Esophagus muscularis mucosa (tissue), 4 donors: ENCODE results near the gene NDUFAF8. TPM values are rescaled to one million over a fixed set of nuclear protein-coding genes. Genes with fewer than 3 reads are reported as not detected.

ENCODE experiments used
- DNase-seq: peaks from one replicate; pipeline ENCODE4 v3.0.0-alpha.2; 2017; ENCODE audit errors: extremely low spot score
- H3K27ac ChIP-seq, 4 donors: fragments of 200-600 bp; sonication (generic); replicated peaks in 1 of 4; 1 replicate in 3 of 4; 2 replicates in 1 of 4; pipeline ENCODE4 v1.5.1; 2016 to 2019; ENCODE audit warnings: mild to moderate bottlenecking in 1 of 4
- H3K27me3 ChIP-seq, 4 donors: fragments of 200-600 bp; sonication (generic); one replicate each; pipeline versions ENCODE4 v1.5.1 to v1.6.0; 2016 to 2019
- H3K36me3 ChIP-seq, 4 donors: fragments of 200-600 bp; sonication (generic); one replicate each; pipeline ENCODE4 v1.5.1; 2016 to 2019
- H3K4me1 ChIP-seq, 4 donors: fragments of 200-600 bp; sonication (generic); one replicate each; pipeline ENCODE4 v1.5.1; 2016 to 2019
- H3K4me3 ChIP-seq, 4 donors: fragments of 200-600 bp; sonication (generic); 1 replicate in 2 of 4; 2 replicates in 2 of 4; pipeline ENCODE4 v1.5.1; 2016 to 2019; ENCODE audit warnings: mild to moderate bottlenecking in 4 of 4, moderate library complexity in 1 of 4
- H3K9me3 ChIP-seq, 4 donors: fragments of 200-600 bp; sonication (generic); 1 replicate in 3 of 4; 2 replicates in 1 of 4; pipeline ENCODE4 v1.5.1; 2016 to 2019
- CTCF ChIP-seq, 3 experiments: fragments of 200-600 bp in 2 of 3; fragments of 450-650 bp in 1 of 3; sonication (generic) in 2 of 3; IDR thresholded peaks; one replicate each; pipeline ENCODE4 v1.5.1; 2017 to 2019; ENCODE audit warnings: antibody characterized with exemption in 3 of 3, mild to moderate bottlenecking in 2 of 3, moderate library complexity in 1 of 3
- EP300 ChIP-seq: sonication (generic); formaldehyde crosslinking; IDR thresholded peaks from one replicate; pipeline ENCODE4 v1.6.1; 2017; ENCODE audit warnings: antibody characterized with exemption
- POLR2A ChIP-seq: fragments of 450-650 bp; IDR thresholded peaks from one replicate; pipeline ENCODE4 v1.6.1; 2017; ENCODE audit warnings: antibody characterized with exemption, moderate library complexity, mild to moderate bottlenecking, low read depth
- POLR2AphosphoS5 ChIP-seq, 2 donors: sonication (generic); formaldehyde crosslinking; IDR thresholded peaks; one replicate each; pipeline ENCODE4 v1.6.1; 2017; ENCODE audit warnings: antibody characterized with exemption in 2 of 2
- WGBS: methylation state at CpG from one replicate; pipeline ENCODE4 v1.1.5; 2018; 5-methylcytosine and 5-hydroxymethylcytosine counted together
- intact Hi-C: fragments of 100-400 bp; cut with DNase I; formaldehyde crosslinking; loops from one replicate; pipeline ENCODE4 v1.15.1; 2023
- total RNA-seq, 4 donors: library from RNA; depleted of rRNA; stranded (reverse); fragments of >200 nt; gene quantifications; one replicate each; pipeline versions ENCODE4 v1.1.0 to v1.2.1, GENCODE V29; 2016

The NDUFAF8 gene
- total RNA-seq, 4 donors from 2014 or later: 34.6 to 54.8 (median 40.4) TPM

GRCh38 chr17:81277946-81278693, 39.0 kb downstream of the NDUFAF8 start:
- WGBS: 64% methylated on average over 18 of the region's 20 CpGs
- peaks cover 21 to 84% (median 74%) of the 10 kb centered on the region in 4 donors for H3K36me3 ChIP-seq

DNA sequence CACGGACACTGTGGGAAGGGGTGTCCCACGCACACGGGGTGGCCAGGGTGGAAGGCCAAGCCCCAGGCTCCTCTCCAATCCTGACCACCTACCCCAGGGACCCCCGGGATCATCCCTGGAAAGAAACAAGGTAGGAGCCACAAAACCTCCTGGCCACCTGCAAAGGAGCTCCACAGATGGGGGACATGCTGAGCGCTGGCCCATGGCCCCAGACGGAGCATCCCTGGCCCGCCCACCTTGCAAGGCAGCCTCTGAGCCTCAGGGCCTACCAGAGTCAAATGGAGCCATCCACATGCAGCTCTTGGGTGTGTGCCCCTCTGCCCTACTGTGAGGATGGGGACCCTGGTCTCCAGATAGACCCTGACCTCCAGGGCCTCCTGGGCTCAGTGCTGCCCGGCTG, 39.7 kb downstream of the NDUFAF8 start:
- no peak for TF ChIP-seq POLR2AphosphoS5 (IDR thresholded peaks at IDR 0.05)
- no peak for TF ChIP-seq CTCF (IDR thresholded peaks at IDR 0.05)
- TF ChIP-seq EP300: no peak
- no peak for TF ChIP-seq POLR2A
- H3K36me3 ChIP-seq: peaks cover 23 to 81% (median 71%) of the 10 kb centered on the region in 4 donors
- WGBS: 100% methylated on average over 3 of the region's 8 CpGs

More at GRCh38 chr17:81277946-81278693, 39.0 kb downstream of the NDUFAF8 start:
- Histone ChIP-seq H3K4me1 (peaks cover 14 to 52% (median 45%) of the 10 kb centered on the region in 4 donors), H3K9me3 (no peaks in the 10 kb centered on the region), H3K27me3 (no peaks in the 10 kb centered on the region), H3K27ac (peak overlapping the region; percentile 78 to 90 (median 80)), H3K4me3 (peak overlapping the region; percentile 34 to 47 (median 38))
- no peak for DNase-seq
- TF ChIP-seq EP300 (no peak), CTCF (IDR thresholded peaks at IDR 0.05) (no peak), POLR2AphosphoS5 (IDR thresholded peaks at IDR 0.05) (no peak), POLR2A (no peak)
- intact Hi-C loops: no loop called here

DNA sequence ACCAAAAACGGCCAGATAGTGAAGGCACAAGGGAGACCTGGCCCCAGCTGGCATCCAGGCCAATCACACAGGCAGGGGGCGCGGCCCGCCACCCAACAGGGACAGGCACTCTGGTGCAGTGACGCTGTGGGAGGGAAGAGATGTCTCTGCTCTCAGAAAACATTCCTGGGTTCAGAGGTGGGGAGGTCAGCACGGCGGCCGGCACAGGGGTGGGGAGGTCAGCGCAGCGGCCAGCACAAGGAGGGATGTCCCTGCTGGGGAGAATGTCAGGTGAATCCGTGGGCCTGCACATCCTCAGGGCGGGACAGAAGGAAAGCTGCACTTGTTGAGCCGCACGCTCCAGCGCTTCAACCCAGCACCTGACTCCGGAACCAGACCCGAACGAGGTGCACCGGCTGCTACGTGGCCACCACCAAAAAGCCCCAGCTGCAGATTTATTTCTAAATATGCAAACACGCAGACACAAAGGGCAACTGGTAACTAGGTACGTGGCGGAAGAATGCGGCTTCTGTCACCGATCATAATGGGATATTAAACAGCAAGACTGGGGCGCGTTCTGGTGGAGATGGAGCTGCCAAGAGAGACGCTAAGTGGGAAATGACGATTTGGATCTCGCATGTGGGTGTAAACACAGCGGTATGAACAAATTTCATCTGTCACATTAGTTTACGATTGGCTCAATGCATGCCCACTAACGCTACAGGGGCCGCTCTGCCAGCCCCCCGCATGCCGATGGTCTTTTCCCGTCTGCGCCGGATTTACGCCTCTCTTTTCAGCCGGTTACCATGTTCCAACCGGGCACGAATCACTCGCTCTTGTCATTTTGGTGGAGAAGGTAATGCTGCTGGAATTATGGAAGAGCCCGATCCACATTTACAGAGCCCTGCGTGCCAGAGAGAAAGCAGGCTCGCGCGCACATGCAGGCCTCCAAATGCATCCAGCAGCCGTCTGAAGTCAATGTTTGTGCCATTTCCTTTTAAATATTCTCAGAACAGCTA, 40.5 kb downstream of the NDUFAF8 start:
- Histone ChIP-seq H3K36me3 (peaks cover 18 to 75% (median 66%) of the 10 kb centered on the region in 4 donors), H3K9me3 (no peaks in the 10 kb centered on the region), H3K27ac (peak overlapping the region; percentile 78 to 90 (median 80)), H3K27me3 (no peaks in the 10 kb centered on the region), H3K4me3 (no peak overlapping the region), H3K4me1 (peaks cover 14 to 54% (median 47%) of the 10 kb centered on the region in 4 donors)
- DNase-seq: no peak
- TF ChIP-seq EP300 (peak; percentile 55), CTCF (IDR thresholded peaks at IDR 0.05) (no peak), POLR2A (no peak), POLR2AphosphoS5 (IDR thresholded peaks at IDR 0.05) (peak in 1 of 2 donors; percentile 34)
- intact Hi-C loops: no loop called here
- 69% methylated on average over 46 of the region's 50 CpGs for WGBS

More for the DNA sequence above, 39.7 kb downstream of the NDUFAF8 start:
- Histone ChIP-seq H3K9me3 (no peaks in the 10 kb centered on the region), H3K27ac (peak overlapping the region; percentile 78 to 90 (median 80)), H3K4me3 (no peak overlapping the region), H3K4me1 (peaks cover 14 to 52% (median 45%) of the 10 kb centered on the region in 4 donors), H3K27me3 (no peaks in the 10 kb centered on the region)
- no peak for DNase-seq
- intact Hi-C loops: no loop called here

DNA sequence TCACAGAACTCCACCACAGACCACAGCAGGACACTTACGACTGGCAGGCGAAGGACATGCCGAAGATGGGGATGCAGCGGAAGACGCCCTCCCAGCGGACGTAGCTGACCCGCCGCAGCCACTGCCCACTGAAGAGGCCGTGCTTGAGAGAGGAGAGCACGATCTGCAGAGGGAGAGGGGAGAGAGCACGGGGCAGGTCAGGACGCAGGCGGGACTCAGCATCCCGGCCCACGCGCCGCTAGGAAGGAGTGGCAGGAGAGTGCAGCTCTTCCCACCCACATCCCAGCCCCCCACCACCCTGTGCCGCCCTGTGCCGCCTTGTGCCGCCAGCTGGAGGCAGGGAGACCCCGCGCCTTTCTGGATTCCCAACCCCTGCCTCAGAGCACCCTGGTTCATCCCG, 41.5 kb downstream of the NDUFAF8 start:
- Histone ChIP-seq H3K4me3 (no peak overlapping the region), H3K27ac (peak overlapping the region in 2 of 4 donors; percentile 49 to 90), H3K36me3 (peaks cover 14 to 65% (median 60%) of the 10 kb centered on the region in 4 donors), H3K27me3 (no peaks in the 10 kb centered on the region), H3K9me3 (no peaks in the 10 kb centered on the region), H3K4me1 (peaks cover 22 to 64% (median 56%) of the 10 kb centered on the region in 4 donors)
- WGBS: 96% methylated on average over 24 of the region's 24 CpGs
- no peak for DNase-seq
- intact Hi-C loops: no loop called here
- TF ChIP-seq EP300 (no peak), CTCF (IDR thresholded peaks at IDR 0.05) (no peak), POLR2A (no peak), POLR2AphosphoS5 (IDR thresholded peaks at IDR 0.05) (no peak)
